ENCODE measurements around the gene DPP8.
A peak's percentile ranks its signal among the peaks of the same experiment; 100 is the strongest.

Gene DPP8

GRCh38 chr15:65494076-65494475 is 23.4 kb downstream of the DPP8 start:
- Histone ChIP-seq H3K9ac (ENCODE audit: low read length) (no peak overlapping the region), H3K27ac (ENCODE audit: low read length, poor library complexity, severe bottlenecking) (no peak overlapping the region), H3K14ac (ENCODE audit: low read length in 2 of 2) (no peak overlapping the region), H2BK15ac (ENCODE audit: low read depth, poor library complexity, severe bottlenecking) (no peak overlapping the region), H2BK5ac (ENCODE audit: low read depth, low read length, poor library complexity, severe bottlenecking) (no peak overlapping the region), H3K27me3 (ENCODE audit: control insufficient read depth in 1 of 2, insufficient read depth in 1 of 2, low read length in 2 of 2) (no peaks in the 10 kb centered on the region), H2BK120ac (ENCODE audit: low read depth, low read length) (no peak overlapping the region), H3K18ac (ENCODE audit: low read depth in 1 of 2, low read length in 2 of 2) (no peak overlapping the region), H3K9me3 (ENCODE audit: control insufficient read depth, low read length) (no peaks in the 10 kb centered on the region), H3K4me1 (ENCODE audit: control insufficient read depth, insufficient read depth, low read depth, low read length) (no peaks in the 10 kb centered on the region), H4K8ac (ENCODE audit: low read length) (no peak overlapping the region), H4K91ac (ENCODE audit: low read length) (no peak overlapping the region), H3K4ac (ENCODE audit: low read depth in 1 of 2, low read length in 2 of 2) (no peak overlapping the region), H3K23ac (ENCODE audit: low read length in 2 of 2) (no peak overlapping the region), H3K4me3 (ENCODE audit: insufficient read depth in 1 of 2, low read depth in 1 of 2, low read length in 2 of 2) (no peak overlapping the region), H2AK5ac (ENCODE audit: low read length, severe bottlenecking) (no peak overlapping the region), H2BK12ac (ENCODE audit: low read length in 2 of 2) (no peak overlapping the region), H3K79me1 (replicated peaks; ENCODE audit: low read length, poor library complexity, severe bottlenecking) (peaks cover 17% of the 10 kb centered on the region), H3K4me2 (ENCODE audit: low read length, poor library complexity, severe bottlenecking) (no peak overlapping the region), H2AFZ (ENCODE audit: low read depth, low read length) (no peak overlapping the region), H3K36me3 (ENCODE audit: control insufficient read depth in 1 of 2, insufficient read depth in 2 of 2, low read depth in 1 of 2, low read length in 2 of 2) (peaks cover 36 to 83% of the 10 kb centered on the region in 2 experiments)
- no peak for DNase-seq
- 100% methylated on average over 2 of the region's 4 CpGs for WGBS

- Histone ChIP-seq H2BK12ac (ENCODE audit: low read length in 2 of 2) (no peak overlapping the region), H4K8ac (ENCODE audit: low read length) (no peak overlapping the region), H3K9me3 (ENCODE audit: control insufficient read depth, low read length) (no peaks in the 10 kb centered on the region), H3K4me3 (ENCODE audit: insufficient read depth in 1 of 2, low read depth in 1 of 2, low read length in 2 of 2) (no peak overlapping the region), H3K36me3 (ENCODE audit: control insufficient read depth in 1 of 2, insufficient read depth in 2 of 2, low read depth in 1 of 2, low read length in 2 of 2) (peaks cover 35 to 71% of the 10 kb centered on the region in 2 experiments), H2BK120ac (ENCODE audit: low read depth, low read length) (no peak overlapping the region), H2AFZ (ENCODE audit: low read depth, low read length) (no peak overlapping the region), H3K4ac (ENCODE audit: low read depth in 1 of 2, low read length in 2 of 2) (no peak overlapping the region), H2BK15ac (ENCODE audit: low read depth, poor library complexity, severe bottlenecking) (no peak overlapping the region), H2BK5ac (ENCODE audit: low read depth, low read length, poor library complexity, severe bottlenecking) (no peak overlapping the region), H3K4me2 (ENCODE audit: low read length, poor library complexity, severe bottlenecking) (no peak overlapping the region), H3K23ac (ENCODE audit: low read length in 2 of 2) (no peak overlapping the region), H3K18ac (ENCODE audit: low read depth in 1 of 2, low read length in 2 of 2) (no peak overlapping the region), H3K79me1 (replicated peaks; ENCODE audit: low read length, poor library complexity, severe bottlenecking) (peaks cover 11% of the 10 kb centered on the region), H2AK5ac (ENCODE audit: low read length, severe bottlenecking) (no peak overlapping the region), H4K91ac (ENCODE audit: low read length) (no peak overlapping the region), H3K14ac (ENCODE audit: low read length in 2 of 2) (no peak overlapping the region), H3K4me1 (ENCODE audit: control insufficient read depth, insufficient read depth, low read depth, low read length) (no peaks in the 10 kb centered on the region), H3K27me3 (ENCODE audit: control insufficient read depth in 1 of 2, insufficient read depth in 1 of 2, low read length in 2 of 2) (no peaks in the 10 kb centered on the region), H3K27ac (ENCODE audit: low read length, poor library complexity, severe bottlenecking) (no peak overlapping the region), H3K9ac (ENCODE audit: low read length) (no peak overlapping the region)
- no peak for DNase-seq
- 100% methylated on average over 4 of the region's 4 CpGs for WGBS
Measured at GRCh38 chr15:65484876-65485275, 32.6 kb downstream of the DPP8 start.

- Histone ChIP-seq H3K4ac (ENCODE audit: low read depth in 1 of 2, low read length in 2 of 2) (no peak overlapping the region), H2AK5ac (ENCODE audit: low read length, severe bottlenecking) (no peak overlapping the region), H3K4me3 (ENCODE audit: insufficient read depth in 1 of 2, low read depth in 1 of 2, low read length in 2 of 2) (no peak overlapping the region), H2BK120ac (ENCODE audit: low read depth, low read length) (no peak overlapping the region), H2BK5ac (ENCODE audit: low read depth, low read length, poor library complexity, severe bottlenecking) (no peak overlapping the region), H3K9me3 (ENCODE audit: control insufficient read depth, low read length) (no peaks in the 10 kb centered on the region), H4K8ac (ENCODE audit: low read length) (no peak overlapping the region), H3K79me1 (replicated peaks; ENCODE audit: low read length, poor library complexity, severe bottlenecking) (peaks cover 17% of the 10 kb centered on the region), H3K14ac (ENCODE audit: low read length in 2 of 2) (no peak overlapping the region), H3K18ac (ENCODE audit: low read depth in 1 of 2, low read length in 2 of 2) (no peak overlapping the region), H3K27ac (ENCODE audit: low read length, poor library complexity, severe bottlenecking) (no peak overlapping the region), H3K23ac (ENCODE audit: low read length in 2 of 2) (no peak overlapping the region), H3K36me3 (ENCODE audit: control insufficient read depth in 1 of 2, insufficient read depth in 2 of 2, low read depth in 1 of 2, low read length in 2 of 2) (peaks cover 26 to 79% of the 10 kb centered on the region in 2 experiments), H2AFZ (ENCODE audit: low read depth, low read length) (no peak overlapping the region), H3K9ac (ENCODE audit: low read length) (peak overlapping the region; percentile 8), H3K4me1 (ENCODE audit: control insufficient read depth, insufficient read depth, low read depth, low read length) (no peaks in the 10 kb centered on the region), H4K91ac (ENCODE audit: low read length) (no peak overlapping the region), H2BK15ac (ENCODE audit: low read depth, poor library complexity, severe bottlenecking) (no peak overlapping the region), H2BK12ac (ENCODE audit: low read length in 2 of 2) (no peak overlapping the region), H3K27me3 (ENCODE audit: control insufficient read depth in 1 of 2, insufficient read depth in 1 of 2, low read length in 2 of 2) (no peaks in the 10 kb centered on the region), H3K4me2 (ENCODE audit: low read length, poor library complexity, severe bottlenecking) (no peak overlapping the region)
- DNase-seq: peak; percentile 70
- 85% methylated on average over 4 of the region's 5 CpGs for WGBS
Measured at GRCh38 chr15:65476903-65477302, 40.6 kb downstream of the DPP8 start.

- H3K18ac ChIP-seq (ENCODE audit: low read depth in 1 of 2, low read length in 2 of 2): no peak overlapping the region
- H3K27ac ChIP-seq (ENCODE audit: low read length, poor library complexity, severe bottlenecking): no peak overlapping the region
- no peak overlapping the region for H2AFZ ChIP-seq (ENCODE audit: low read depth, low read length)
- H3K4me3 ChIP-seq (ENCODE audit: insufficient read depth in 1 of 2, low read depth in 1 of 2, low read length in 2 of 2): no peak overlapping the region
- H4K8ac ChIP-seq (ENCODE audit: low read length): no peak overlapping the region
- DNase-seq: no peak
- no peaks in the 10 kb centered on the region for H3K27me3 ChIP-seq (ENCODE audit: control insufficient read depth in 1 of 2, insufficient read depth in 1 of 2, low read length in 2 of 2)
- no peak overlapping the region for H3K4me2 ChIP-seq (ENCODE audit: low read length, poor library complexity, severe bottlenecking)
- H2BK15ac ChIP-seq (ENCODE audit: low read depth, poor library complexity, severe bottlenecking): no peak overlapping the region
- no peak overlapping the region for H2BK5ac ChIP-seq (ENCODE audit: low read depth, low read length, poor library complexity, severe bottlenecking)
- no peak overlapping the region for H3K9ac ChIP-seq (ENCODE audit: low read length)
- H2BK12ac ChIP-seq (ENCODE audit: low read length in 2 of 2): no peak overlapping the region
- no peak overlapping the region for H3K14ac ChIP-seq (ENCODE audit: low read length in 2 of 2)
- peaks cover 36 to 84% of the 10 kb centered on the region in 2 experiments for H3K36me3 ChIP-seq (ENCODE audit: control insufficient read depth in 1 of 2, insufficient read depth in 2 of 2, low read depth in 1 of 2, low read length in 2 of 2)
- no peak overlapping the region for H2BK120ac ChIP-seq (ENCODE audit: low read depth, low read length)
- no peak overlapping the region for H3K4ac ChIP-seq (ENCODE audit: low read depth in 1 of 2, low read length in 2 of 2)
- no peaks in the 10 kb centered on the region for H3K4me1 ChIP-seq (ENCODE audit: control insufficient read depth, insufficient read depth, low read depth, low read length)
- no peak overlapping the region for H2AK5ac ChIP-seq (ENCODE audit: low read length, severe bottlenecking)
- H4K91ac ChIP-seq (ENCODE audit: low read length): no peak overlapping the region
- peaks cover 22% of the 10 kb centered on the region for H3K79me1 ChIP-seq (replicated peaks; ENCODE audit: low read length, poor library complexity, severe bottlenecking)
- WGBS: 79% methylated on average over 3 of the region's 3 CpGs
- no peak overlapping the region for H3K23ac ChIP-seq (ENCODE audit: low read length in 2 of 2)
- H3K9me3 ChIP-seq (ENCODE audit: control insufficient read depth, low read length): no peaks in the 10 kb centered on the region
Measured at GRCh38 chr15:65470866-65471265, 46.6 kb downstream of the DPP8 start.

Measured in mesenchymal stem cell (in vitro differentiated cells and primary cell).